HG03097 (cell line): ENCODE data around the gene MYO7B.

Experiments used
- ATAC-seq: cut with Tn5 transposase; IDR thresholded peaks from one replicate; pipeline ENCODE4 v1.9.1; 2021; ENCODE audit not compliant: unreplicated experiment, low FRiP score

Gene MYO7B

GRCh38 chr2:127645026-127645394 lies 109.5 kb downstream of the MYO7B start:
- no peak for ATAC-seq

GRCh38 chr2:127645395-127646291 lies 110.2 kb downstream of the MYO7B start, which contains the start of gene GPR17:
Gene GPR17, plus strand, starts transcription at chr2:127646153. Its CDS starts 4,583 bp downstream, at chr2:127650736.
- ATAC-seq: no peak

DNA sequence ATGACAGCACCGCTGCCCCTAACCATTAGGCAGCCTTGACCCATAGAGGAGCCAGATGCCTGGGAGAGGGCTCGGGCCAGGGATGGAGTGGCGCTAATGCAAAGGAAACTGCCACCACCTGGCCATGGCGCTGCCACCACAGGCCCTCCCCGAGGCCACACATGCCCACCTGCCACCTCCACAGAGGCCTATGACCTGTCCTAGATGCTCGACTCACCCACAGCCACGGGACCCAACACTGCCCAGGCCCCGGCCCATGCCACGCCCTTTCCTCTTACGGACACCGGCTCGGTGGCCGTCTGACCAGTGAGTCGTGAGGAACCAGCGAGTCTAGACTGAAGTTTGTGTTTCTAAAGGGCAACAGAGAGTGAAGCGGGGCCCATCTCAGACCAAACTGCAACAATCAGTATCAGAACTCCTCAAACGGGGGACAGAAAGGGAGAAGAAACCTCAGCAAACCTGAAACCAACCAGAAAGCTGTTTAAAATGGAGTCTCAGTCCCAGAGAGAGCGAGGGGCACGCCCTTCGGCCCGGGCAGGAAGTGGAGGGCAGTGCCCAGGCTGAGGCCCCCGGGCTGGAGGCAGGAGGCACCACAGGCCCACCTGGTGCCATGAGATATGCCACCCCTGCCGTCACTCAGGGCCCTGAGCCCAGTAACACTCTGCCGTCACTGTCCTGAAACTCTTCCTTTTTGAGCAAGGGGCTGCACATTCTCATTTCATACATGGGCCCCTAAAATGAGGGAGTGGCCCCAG lies 111.2 kb downstream of the MYO7B start:
- ATAC-seq: no peak

DNA sequence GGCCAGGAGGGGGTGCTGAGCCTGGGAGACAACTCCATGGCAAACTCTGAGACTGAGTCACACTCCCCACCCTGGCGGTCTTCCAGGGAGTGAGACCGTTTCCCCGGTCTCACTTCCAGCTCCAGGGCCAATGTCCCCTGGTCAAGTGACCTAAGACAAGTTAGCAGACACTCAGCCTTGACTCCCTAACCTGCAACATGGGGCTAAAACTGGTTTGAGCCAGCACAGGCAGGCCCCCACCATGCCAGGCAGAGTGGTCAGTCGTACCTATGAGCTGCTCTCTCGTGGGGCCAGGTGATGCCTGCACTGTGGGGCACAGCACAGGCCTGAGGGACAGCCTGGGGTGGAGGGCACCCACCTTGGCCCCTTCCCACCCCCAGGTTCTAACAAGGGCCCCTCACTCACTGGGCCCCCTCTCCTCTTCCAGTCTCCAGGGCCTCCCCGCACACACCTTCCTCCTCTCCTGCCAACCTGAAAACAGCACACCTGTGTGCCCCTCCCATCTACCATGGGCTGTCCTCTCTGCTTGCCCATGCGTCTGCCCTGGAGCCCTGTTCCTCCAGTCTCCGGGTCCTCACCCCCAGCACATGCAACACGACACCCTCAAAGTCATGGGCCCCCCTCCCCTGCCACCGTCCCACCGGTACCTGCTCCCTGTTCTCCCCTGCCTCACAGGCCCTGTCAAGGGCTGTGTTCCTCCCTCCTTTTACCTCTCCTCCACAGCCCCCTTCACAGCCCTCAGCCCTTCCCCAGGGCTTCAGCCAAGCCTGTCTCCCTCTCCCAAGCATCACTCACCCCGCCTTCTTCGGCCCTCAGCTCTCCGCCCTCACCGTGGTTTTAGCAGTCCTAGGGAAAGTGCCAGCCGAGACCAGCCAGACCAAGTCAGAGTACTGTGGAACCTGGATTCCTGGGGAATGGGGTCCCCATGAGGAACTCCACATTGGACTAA lies 112.0 kb downstream of the MYO7B start:
- no peak for ATAC-seq

GRCh38 chr2:127648321-127648720 lies 112.8 kb downstream of the MYO7B start:
- no peak for ATAC-seq

- no peak for ATAC-seq
Measured at GRCh38 chr2:127649100-127649611, 113.7 kb downstream of the MYO7B start.

GRCh38 chr2:127649684-127650040 lies 114.2 kb downstream of the MYO7B start:
- ATAC-seq: no peak

DNA sequence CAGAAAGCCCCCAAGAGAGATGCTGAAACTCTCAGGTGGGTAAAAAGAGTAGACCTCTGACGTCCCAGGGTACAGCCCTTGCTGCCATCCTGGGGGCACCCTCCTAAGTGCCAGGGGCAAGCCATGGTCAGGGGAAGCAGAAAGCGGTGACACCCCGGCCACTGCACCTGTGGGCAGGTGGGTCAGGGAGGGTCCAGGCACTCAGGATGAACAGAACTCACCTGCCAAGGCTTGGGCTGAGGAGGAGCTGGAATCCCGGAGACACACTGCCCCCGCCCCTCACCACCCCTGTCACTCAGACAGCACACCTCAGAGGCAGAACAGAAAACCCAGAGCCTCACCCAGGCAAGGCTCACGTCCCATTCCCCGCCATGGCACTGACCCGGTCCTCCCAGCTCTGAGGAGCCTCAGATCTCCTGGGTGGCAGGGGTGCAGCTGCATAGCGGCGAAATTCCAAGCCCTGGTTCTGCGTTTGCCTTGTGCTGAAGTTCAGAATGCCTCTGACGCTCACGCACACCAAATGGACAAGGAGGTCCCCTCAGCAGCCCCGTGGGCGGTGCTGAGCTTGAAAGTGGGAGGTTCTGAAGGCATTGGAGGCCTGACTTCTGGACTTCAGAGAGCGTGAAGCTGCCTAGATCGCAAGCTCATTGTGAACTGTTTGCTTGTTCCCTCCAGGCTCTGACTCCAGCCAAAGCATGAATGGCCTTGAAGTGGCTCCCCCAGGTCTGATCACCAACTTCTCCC lies 114.7 kb downstream of the MYO7B start:
- ATAC-seq: no peak

- no peak for ATAC-seq
Measured at GRCh38 chr2:127650785-127651380, 115.4 kb downstream of the MYO7B start.

GRCh38 chr2:127651381-127651809 lies 115.9 kb downstream of the MYO7B start:
- ATAC-seq: no peak

- no peak for ATAC-seq
Measured at GRCh38 chr2:127651971-127652550, 116.6 kb downstream of the MYO7B start.

- ATAC-seq: no peak
Measured at GRCh38 chr2:127652786-127653357, 117.4 kb downstream of the MYO7B start.

DNA sequence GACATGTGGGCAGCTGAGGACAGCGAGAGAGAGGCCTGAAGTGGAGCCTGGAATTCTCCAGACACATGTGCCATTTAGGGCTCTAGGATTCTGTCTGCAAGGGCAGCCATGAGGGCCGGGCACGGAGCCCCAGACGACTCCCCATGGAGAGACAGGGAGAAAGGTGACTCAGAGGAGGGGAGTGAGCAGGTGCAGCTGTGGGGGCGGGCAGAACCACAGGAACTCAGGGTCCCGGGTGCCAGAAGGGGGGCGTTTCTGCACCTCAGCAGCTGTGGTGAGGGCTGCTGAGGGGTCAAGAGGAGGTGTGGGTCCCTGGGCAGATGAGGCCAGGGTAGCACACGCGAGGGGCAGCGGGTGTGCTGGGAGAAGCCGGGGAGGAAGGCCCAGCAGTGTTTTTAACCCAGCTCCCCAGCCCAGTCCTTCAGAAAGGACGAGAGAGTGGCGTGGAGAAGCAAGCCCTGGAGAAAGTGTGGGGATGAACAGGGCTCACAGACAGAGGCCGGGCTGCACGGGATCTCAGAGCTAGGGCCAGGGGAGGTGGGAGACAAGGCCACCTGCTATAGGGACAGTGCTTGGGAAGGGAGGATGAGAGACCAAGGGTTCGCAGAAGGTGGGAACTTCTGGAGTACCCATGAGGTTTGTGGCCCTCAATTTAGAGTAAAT lies 118.1 kb downstream of the MYO7B start:
- no peak for ATAC-seq

GRCh38 chr2:127654084-127654837 lies 118.8 kb downstream of the MYO7B start:
- ATAC-seq: no peak

DNA sequence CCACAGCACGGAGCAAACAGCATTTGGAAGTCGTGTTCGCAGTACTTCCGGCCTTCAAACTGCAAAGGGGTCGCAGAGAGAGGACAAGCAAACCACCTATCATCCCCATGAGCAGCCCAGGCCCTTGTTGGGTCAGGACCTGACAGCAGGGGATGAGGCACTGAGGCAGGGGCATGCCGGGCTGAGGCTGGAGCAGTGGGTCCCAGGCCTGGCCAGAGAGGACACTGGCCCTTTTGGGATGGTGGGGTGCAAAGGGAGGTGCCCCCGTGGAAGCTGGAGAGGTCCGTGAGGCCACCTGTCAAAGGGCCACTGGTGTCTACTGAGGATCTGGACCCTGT lies 119.3 kb downstream of the MYO7B start:
- ATAC-seq: no peak

DNA sequence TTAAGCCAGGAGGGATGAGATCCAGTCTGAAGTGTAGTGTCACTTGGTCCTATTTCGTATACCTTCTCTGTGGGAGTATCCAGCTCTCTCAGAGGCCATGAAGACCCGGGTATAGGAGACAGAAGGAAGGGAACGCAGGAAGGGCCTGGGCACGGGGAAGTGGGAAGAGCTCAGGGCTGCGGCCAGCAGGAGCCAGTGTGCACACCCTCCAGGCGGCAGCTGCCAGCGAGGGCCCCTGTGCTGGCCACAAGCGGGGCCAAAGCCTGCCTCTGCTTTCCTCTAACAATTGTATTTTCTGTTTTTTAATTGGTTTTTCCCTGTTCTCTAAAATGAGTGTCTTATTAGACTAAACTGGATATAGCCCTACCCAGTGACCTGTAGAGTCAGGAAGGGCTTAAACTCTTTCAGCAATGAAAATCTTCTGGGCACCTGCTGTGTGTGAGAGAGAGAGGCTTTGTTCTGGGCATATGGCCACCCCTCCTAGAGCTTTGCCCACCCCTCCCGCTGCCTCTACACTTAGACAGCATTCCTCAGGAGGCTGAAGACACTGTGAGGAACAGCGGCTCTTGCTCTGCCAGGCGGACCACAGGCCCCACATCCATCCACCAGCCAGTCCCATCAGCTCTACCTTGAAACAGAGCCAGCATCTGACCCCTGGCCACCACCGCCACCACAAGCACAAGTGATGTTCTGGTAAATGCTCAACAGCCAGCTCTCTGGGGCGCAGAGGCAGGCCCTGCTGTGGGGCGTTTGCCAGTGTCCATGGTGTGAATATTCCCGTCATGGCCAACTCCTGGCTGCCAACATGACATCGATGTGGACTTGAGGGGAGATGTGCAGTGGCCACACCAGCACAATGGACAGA lies 120.0 kb downstream of the MYO7B start:
- no peak for ATAC-seq
